Psoas muscle (tissue), 8 donors: ENCODE measurements around the gene MYO1B. TPM values are rescaled to one million over a fixed set of nuclear protein-coding genes. Genes with fewer than 3 reads are reported as not detected.

Experiments
- ATAC-seq, 4 donors: fragments of 200-7000 bp; cut with Tn5 transposase; one replicate each; pipeline ENCODE4 v1.9.1; 2020; ENCODE audit warnings: moderate library complexity in 3 of 4, mild to moderate bottlenecking in 2 of 4
- DNase-seq, 2 donors: peaks; one replicate each; pipeline ENCODE4 v3.0.0-alpha.2; 2020
- H3K27ac ChIP-seq: fragments of 200-600 bp; one replicate; pipeline ENCODE4 v1.8.0; 2022
- H3K27me3 ChIP-seq, 3 donors: fragments of 200-600 bp in 1 of 3; one replicate each; pipeline versions ENCODE4 v1.6.1 to v1.8.0; 2013 to 2022; ENCODE audit warnings: low read length in 2 of 3, mild to moderate bottlenecking in 2 of 3, moderate library complexity in 1 of 3; ENCODE audit not compliant: insufficient read depth in 3 of 3
- H3K36me3 ChIP-seq, 2 donors: fragments of 200-600 bp in 1 of 2; one replicate each; pipeline versions ENCODE4 v1.6.1 to v1.8.0; 2013 to 2022; ENCODE audit warnings: low read depth in 1 of 2, mild to moderate bottlenecking in 1 of 2, moderate library complexity in 1 of 2; ENCODE audit not compliant: insufficient read depth in 1 of 2
- H3K4me1 ChIP-seq: fragments of 200-600 bp; one replicate; pipeline ENCODE4 v1.8.0; 2022
- H3K4me3 ChIP-seq: fragments of 200-600 bp; one replicate; pipeline ENCODE4 v1.8.0; 2022; ENCODE audit warnings: mild to moderate bottlenecking
- H3K9me3 ChIP-seq: fragments of 200-600 bp; one replicate; pipeline ENCODE4 v1.8.0; 2022
- CTCF ChIP-seq: fragments of 200-600 bp; IDR thresholded peaks from one replicate; pipeline ENCODE4 v1.8.0; 2022; ENCODE audit warnings: antibody characterized with exemption
- WGBS, 3 donors: extraction: QIAGEN DNeasy Blood & Tissue Kit; methylation state at CpG; one replicate each; pipeline versions ENCODE4 v1.1.6 to v1.1.7; 2013; 5-methylcytosine and 5-hydroxymethylcytosine counted together
- intact Hi-C, 2 donors: fragments of 100-400 bp; cut with DNase I; formaldehyde crosslinking; loops; one replicate each; pipeline versions ENCODE4 v1.11.0 to v1.14.2; 2022
- polyA plus RNA-seq, 3 donors: library from polyadenylated mRNA; stranded (reverse); fragments of 200-250 nt; gene quantifications; one replicate each; pipeline ENCODE4 v1.2.3, GENCODE V29; 2013
- total RNA-seq, 4 donors: library from RNA; stranded (reverse); fragmentation: NEBNext Ultra II Directional in 2 of 4; extraction: Animal tissue kit (Norgen Biotek cat#: 25700) in 2 of 4; gene quantifications; one replicate each; pipeline versions ENCODE4 v1.2.1 to v1.2.4, GENCODE V29; 2021 to 2023
- donor health status: healthy with polysubstance abuse.
- donor health status: DM: no; HTN: no; CAD: no; lungs with moderate emphysema.
- donor health status: Bipolar disorder and iron deficiency.
- donor health status: healthy.
- donor health status: DM: yes; HTN: yes; CAD: no.
- donor health status: DM: no; HTN: no; CAD: no.
- donor health status: DM: no; HTN: no; CAD: no.
- donor health status: DM: yes; HTN: yes; CAD: no.

Gene MYO1B
- total and polyA plus RNA-seq, 7 donors = 4.4 to 14.1 (median 7.9) TPM

DNA sequence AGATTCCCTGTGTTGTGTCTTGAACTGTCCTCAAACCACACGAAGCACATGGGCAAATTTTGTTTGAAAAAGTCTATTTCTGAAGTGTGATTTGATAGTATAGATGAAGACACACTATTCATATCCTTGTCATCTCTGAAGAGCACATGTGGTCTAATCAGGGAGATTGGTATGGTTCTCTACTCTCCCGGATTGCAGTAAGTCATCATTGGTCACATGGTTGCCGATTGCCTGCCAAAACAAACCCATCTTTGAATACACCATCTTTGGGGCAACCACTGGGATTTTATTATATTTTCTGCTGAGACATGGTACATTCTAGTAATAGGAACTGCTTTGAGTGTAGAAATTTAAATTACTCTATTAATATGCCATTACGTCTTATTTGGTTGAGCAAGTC, 186.9 kb downstream of the MYO1B start:
- Histone ChIP-seq H3K4me1 (no peaks in the 10 kb centered on the region), H3K27ac (no peak overlapping the region), H3K9me3 (no peaks in the 10 kb centered on the region), H3K4me3 (no peak overlapping the region), H3K36me3 (no peaks in the 10 kb centered on the region), H3K27me3 (no peaks in the 10 kb centered on the region)
- no peak for TF ChIP-seq CTCF
- DNase-seq = no peak
- ATAC-seq = no peak
- intact Hi-C loops = no loop called here
- WGBS, 3 donors = 79 to 87% (median 80%) methylated on average over 4 of the region's 4 CpGs

DNA sequence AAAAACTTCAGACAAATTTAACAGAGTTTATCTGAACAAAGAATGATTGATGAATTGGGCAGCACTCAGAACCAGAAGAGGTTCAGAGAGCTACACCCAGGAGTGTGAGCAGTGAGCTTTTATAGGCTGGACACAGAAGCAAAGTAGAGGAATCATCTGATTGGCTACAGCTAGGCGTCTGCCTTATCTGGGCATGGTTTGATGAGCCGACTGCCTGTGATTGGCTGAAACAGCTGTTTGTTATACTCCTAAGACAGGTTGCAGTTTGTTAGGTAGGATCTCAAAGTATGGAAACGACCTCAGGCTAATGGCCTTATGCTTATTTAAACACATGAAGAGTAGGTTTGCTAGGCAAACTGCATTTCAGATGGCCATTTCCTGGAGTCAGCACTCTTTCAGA, 188.9 kb downstream of the MYO1B start:
- no peaks in the 10 kb centered on the region for H3K36me3 ChIP-seq
- TF ChIP-seq CTCF = no peak
- peaks cover 0 to 5% (median 2%) of the 10 kb centered on the region in 3 donors for H3K27me3 ChIP-seq
- no peak for DNase-seq
- intact Hi-C loops = no loop called here
- no peak overlapping the region for H3K27ac ChIP-seq
- ATAC-seq = no peak
- 75 to 84% (median 79%) methylated on average over 3 of the region's 3 CpGs for WGBS, 3 donors
- H3K9me3 ChIP-seq = no peaks in the 10 kb centered on the region
- no peaks in the 10 kb centered on the region for H3K4me1 ChIP-seq
- no peak overlapping the region for H3K4me3 ChIP-seq

- DNase-seq (no peak), ATAC-seq (no peak)
- H3K9me3 ChIP-seq = no peaks in the 10 kb centered on the region
- H3K4me1 ChIP-seq = no peaks in the 10 kb centered on the region
- no peak overlapping the region for H3K4me3 ChIP-seq
- WGBS, 3 donors = 74 to 82% (median 77%) methylated on average over 6 of the region's 6 CpGs
- no peaks in the 10 kb centered on the region for H3K36me3 ChIP-seq
- TF ChIP-seq CTCF = no peak
- H3K27ac ChIP-seq = no peak overlapping the region
- H3K27me3 ChIP-seq = peaks cover 0 to 8% (median 2%) of the 10 kb centered on the region in 3 donors
- intact Hi-C loops = no loop called here
These were observed 189.9 kb downstream of the MYO1B start for GRCh38 chr2:191435141-191435540.

DNA sequence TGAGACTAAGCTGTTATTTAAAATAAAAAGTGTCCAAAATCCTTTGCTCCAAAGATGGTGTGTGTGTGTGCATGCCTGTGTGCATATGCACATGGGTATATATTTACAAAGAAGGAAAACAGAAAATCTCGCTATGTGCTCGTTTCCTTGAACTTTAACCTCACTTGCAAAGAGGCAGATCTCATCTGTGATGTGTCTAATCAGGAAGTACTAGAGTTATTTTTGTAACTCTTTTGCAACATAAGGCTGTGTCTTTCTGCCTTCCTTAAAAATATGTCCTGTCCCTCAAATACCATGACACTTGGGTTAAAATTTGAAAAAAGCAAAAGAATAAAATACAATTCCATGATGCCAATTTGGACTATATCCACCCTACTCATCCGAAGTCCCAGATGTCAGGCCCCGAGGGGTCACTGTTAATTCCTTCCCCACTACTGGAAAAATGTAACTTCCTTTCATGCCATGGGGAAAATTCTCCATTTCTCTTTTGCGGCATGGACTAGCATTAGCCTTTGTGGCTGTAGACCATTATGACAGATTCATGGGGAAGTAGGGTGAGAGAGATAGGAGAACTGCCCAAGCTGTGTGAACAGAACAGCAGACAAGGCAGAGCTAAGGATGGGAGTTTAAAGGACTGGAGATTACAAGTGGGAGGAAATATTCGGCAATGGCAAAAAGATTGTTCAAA, 191.3 kb downstream of the MYO1B start:
- DNase-seq (no peak), ATAC-seq (no peak)
- TF ChIP-seq CTCF = no peak
- Histone ChIP-seq H3K9me3 (no peaks in the 10 kb centered on the region), H3K27me3 (peaks cover 0 to 9% (median 2%) of the 10 kb centered on the region in 3 donors), H3K27ac (no peak overlapping the region), H3K4me1 (no peaks in the 10 kb centered on the region), H3K4me3 (no peak overlapping the region), H3K36me3 (no peaks in the 10 kb centered on the region)
- WGBS, 3 donors = 31 to 43% (median 37%) methylated on average over 6 of the region's 6 CpGs
- intact Hi-C loops = no loop called here

GRCh38 chr2:191439481-191439880, 194.3 kb downstream of the MYO1B start:
- 90 to 93% (median 92%) methylated on average over 3 of the region's 3 CpGs for WGBS, 3 donors
- intact Hi-C loops = no loop called here
- no peak for DNase-seq

More at GRCh38 chr2:191439481-191439880, 194.3 kb downstream of the MYO1B start:
- TF ChIP-seq CTCF = no peak
- Histone ChIP-seq H3K9me3 (no peaks in the 10 kb centered on the region), H3K27me3 (peaks cover 2 to 9% (median 3%) of the 10 kb centered on the region in 3 donors), H3K4me3 (no peak overlapping the region), H3K4me1 (no peaks in the 10 kb centered on the region), H3K27ac (no peak overlapping the region), H3K36me3 (no peaks in the 10 kb centered on the region)
- ATAC-seq = no peak
